Gastrocnemius medialis (tissue), 4 donors: ENCODE results near the gene SAA1. TPM values are rescaled to one million over a fixed set of nuclear protein-coding genes. Genes with fewer than 3 reads are reported as not detected.

Experiments used
- ATAC-seq, 2 donors: fragments of 150-250 bp; one replicate each; pipeline ENCODE4 v1.9.1; 2016
- DNase-seq, 2 donors: peaks; one replicate each; pipeline ENCODE4 v3.0.0-alpha.2; 2019
- H3K27ac ChIP-seq, 4 donors: fragments of 200-600 bp; sonication (generic); 1 replicate in 1 of 4; 2 replicates in 3 of 4; pipeline ENCODE4 v1.5.1; 2016 to 2018; ENCODE audit warnings: mild to moderate bottlenecking in 2 of 4, moderate library complexity in 1 of 4
- H3K27me3 ChIP-seq, 3 donors: fragments of 200-600 bp; sonication (generic) in 2 of 3; 1 replicate in 1 of 3; 2 replicates in 2 of 3; pipeline versions ENCODE4 v1.5.1 to v1.6.0; 2016 to 2019; ENCODE audit warnings: mild to moderate bottlenecking in 1 of 3, moderate library complexity in 1 of 3
- H3K36me3 ChIP-seq, 2 donors: fragments of 200-600 bp; sonication (generic) in 1 of 2; one replicate each; pipeline ENCODE4 v1.5.1; 2017 to 2018
- H3K4me1 ChIP-seq, 2 donors: fragments of 200-600 bp; sonication (generic) in 1 of 2; one replicate each; pipeline ENCODE4 v1.5.1; 2016 to 2017; ENCODE audit warnings: mild to moderate bottlenecking in 2 of 2
- H3K4me3 ChIP-seq, 4 donors: fragments of 200-600 bp; sonication (generic) in 3 of 4; 1 replicate in 1 of 4; 2 replicates in 3 of 4; pipeline ENCODE4 v1.5.1; 2016 to 2019; ENCODE audit warnings: mild to moderate bottlenecking in 2 of 4
- H3K9me3 ChIP-seq, 3 donors: fragments of 200-600 bp; sonication (generic) in 2 of 3; 1 replicate in 1 of 3; 2 replicates in 2 of 3; pipeline ENCODE4 v1.5.1; 2016 to 2019
- CTCF ChIP-seq, 5 experiments: fragments of 450-650 bp in 3 of 5; fragments of 200-600 bp in 2 of 5; sonication (generic) in 2 of 5; IDR thresholded peaks in 4 of 5; conservative IDR thresholded peaks in 1 of 5; 1 replicate in 4 of 5; 2 replicates in 1 of 5; pipeline ENCODE4 v1.5.1; 2016 to 2019; ENCODE audit warnings: antibody characterized with exemption in 5 of 5, mild to moderate bottlenecking in 3 of 5, moderate library complexity in 3 of 5
- POLR2A ChIP-seq, 2 donors: fragments of 450-650 bp; IDR thresholded peaks; one replicate each; pipeline ENCODE4 v1.6.1; 2017; ENCODE audit warnings: antibody characterized with exemption in 2 of 2, mild to moderate bottlenecking in 2 of 2, moderate library complexity in 2 of 2
- in situ Hi-C, 4 donors: fragments of 200-750 bp; cut with MboI; loops; one replicate each; pipeline versions ENCODE4 v1.15.0 to v1.8.0; 2017; ENCODE audit warnings: low sequenced_read_pairs in 4 of 4
- intact Hi-C: fragments of 100-400 bp; cut with DNase I; formaldehyde crosslinking; loops from one replicate; pipeline ENCODE4 v1.15.1; 2023; ENCODE audit warnings: low total_unique reads
- total RNA-seq, 4 donors: library from RNA; depleted of rRNA; stranded (reverse); fragments of >200 nt; gene quantifications; one replicate each; pipeline versions ENCODE4 v1.1.0 to v1.2.3, GENCODE V29; 2016

SAA1 gene
- total RNA-seq, 4 donors from 2014 or later, result 5.7 to 145 (median 89.3) TPM

DNA sequence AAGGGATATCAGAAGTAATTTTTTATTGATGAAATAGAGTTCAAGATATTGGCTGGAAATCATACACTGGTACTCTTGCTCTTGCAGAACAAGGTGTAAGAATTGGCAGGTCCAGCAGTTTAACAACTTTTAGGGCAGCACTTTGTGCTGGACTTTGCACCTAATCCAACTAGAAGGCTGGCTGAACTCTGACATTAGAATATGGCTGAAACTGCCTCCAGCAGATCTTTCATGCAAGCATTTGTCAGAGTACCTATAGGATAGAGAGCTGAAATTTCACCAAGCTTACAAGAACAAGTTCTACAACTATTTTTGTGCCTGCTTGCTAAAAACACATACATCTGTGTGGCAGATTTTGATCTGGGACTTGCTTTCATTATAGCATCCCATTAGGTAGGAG, 38.7 kb downstream of the SAA1 start:
- intact Hi-C loops (no loop called here), in situ Hi-C loops (no loop called here)
- DNase-seq (no peak), ATAC-seq (no peak)
- Histone ChIP-seq H3K4me3 (no peak overlapping the region), H3K27ac (no peak overlapping the region), H3K4me1 (no peaks in the 10 kb centered on the region), H3K36me3 (peaks cover 2 to 68% of the 10 kb centered on the region in 2 donors), H3K27me3 (no peaks in the 10 kb centered on the region), H3K9me3 (no peaks in the 10 kb centered on the region)
- TF ChIP-seq CTCF (IDR thresholded peaks at IDR 0.05 in 4 of 5, conservative IDR thresholded peaks at IDR 0.05 in 1 of 5) (no peak), POLR2A (IDR thresholded peaks at IDR 0.05) (no peak)

DNA sequence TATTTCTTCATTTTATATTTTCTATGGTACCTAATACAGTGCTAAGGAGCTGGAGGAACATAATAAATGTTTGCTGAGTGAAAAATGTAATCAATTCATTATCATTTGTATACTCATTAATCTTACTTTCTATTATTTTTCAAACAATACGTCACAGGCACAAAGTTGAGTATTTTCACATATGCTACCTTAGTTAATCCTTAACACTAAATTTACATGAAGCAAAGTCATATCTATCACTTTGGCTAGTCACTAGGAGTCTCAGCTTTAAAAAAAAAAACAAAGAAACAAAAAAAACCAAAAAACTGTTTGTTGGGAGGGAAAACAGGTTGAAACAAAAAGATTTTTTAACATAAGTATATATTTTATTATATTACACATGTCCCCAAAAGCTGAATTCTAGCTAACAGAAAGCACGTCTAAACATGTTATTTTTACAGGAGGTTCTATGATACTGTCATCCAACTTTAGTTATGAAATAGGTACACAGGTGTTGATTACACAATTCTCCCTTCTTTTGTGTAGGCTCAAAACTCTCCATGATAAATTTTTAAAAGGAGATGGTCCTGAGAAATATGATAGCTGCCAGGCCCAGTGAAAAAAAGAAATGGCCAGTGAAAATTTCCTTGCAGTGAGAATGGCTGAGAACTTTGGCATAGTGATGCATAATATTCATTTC, 41.5 kb downstream of the SAA1 start:
- Histone ChIP-seq H3K27me3 (no peaks in the 10 kb centered on the region), H3K36me3 (peaks cover 5 to 84% of the 10 kb centered on the region in 2 donors), H3K27ac (no peak overlapping the region), H3K4me3 (no peak overlapping the region), H3K9me3 (no peaks in the 10 kb centered on the region), H3K4me1 (no peaks in the 10 kb centered on the region)
- intact Hi-C loops (no loop called here), in situ Hi-C loops (no loop called here)
- no peak for TF ChIP-seq CTCF (IDR thresholded peaks at IDR 0.05 in 4 of 5, conservative IDR thresholded peaks at IDR 0.05 in 1 of 5)
- TF ChIP-seq POLR2A (IDR thresholded peaks at IDR 0.05), result no peak
- no peak for DNase-seq
- no peak for ATAC-seq

- intact Hi-C loops, result no loop called here
- in situ Hi-C loops, result no loop called here
- no peaks in the 10 kb centered on the region for H3K27me3 ChIP-seq
- no peaks in the 10 kb centered on the region for H3K9me3 ChIP-seq
- H3K27ac ChIP-seq, result no peak overlapping the region
- H3K36me3 ChIP-seq, result peaks cover 5 to 81% of the 10 kb centered on the region in 2 donors
- ATAC-seq (no peak), DNase-seq (no peak)
- no peak overlapping the region for H3K4me3 ChIP-seq
- H3K4me1 ChIP-seq, result no peaks in the 10 kb centered on the region
- no peak for TF ChIP-seq POLR2A (IDR thresholded peaks at IDR 0.05)
- no peak for TF ChIP-seq CTCF (IDR thresholded peaks at IDR 0.05 in 4 of 5, conservative IDR thresholded peaks at IDR 0.05 in 1 of 5)
Observed at GRCh38 chr11:18308242-18308641, 42.2 kb downstream of the SAA1 start.

GRCh38 chr11:18309691-18310090, 43.6 kb downstream of the SAA1 start:
- DNase-seq (no peak), ATAC-seq (no peak)
- H3K27me3 ChIP-seq, result no peaks in the 10 kb centered on the region
- H3K4me3 ChIP-seq, result no peak overlapping the region
- H3K4me1 ChIP-seq, result no peaks in the 10 kb centered on the region
- H3K36me3 ChIP-seq, result peaks cover 5 to 66% of the 10 kb centered on the region in 2 donors
- in situ Hi-C loops (no loop called here), intact Hi-C loops (no loop called here)
- no peak for TF ChIP-seq POLR2A (IDR thresholded peaks at IDR 0.05)
- no peak for TF ChIP-seq CTCF (IDR thresholded peaks at IDR 0.05 in 4 of 5, conservative IDR thresholded peaks at IDR 0.05 in 1 of 5)
- H3K9me3 ChIP-seq, result no peaks in the 10 kb centered on the region
- H3K27ac ChIP-seq, result no peak overlapping the region
